LNCAP (cell line): Measurements from ENCODE around the gene TRPM8.
A peak's percentile ranks its signal among the peaks of the same experiment; 100 is the strongest.

Experiments
- CTCF ChIP-seq: fragments of 450-650 bp; IDR thresholded peaks from 2 replicates; pipeline ENCODE4 v1.5.1; 2017; ENCODE audit warnings: mild to moderate bottlenecking

The TRPM8 gene

GRCh38 chr2:233907627-233908026 is 9.5 kb upstream of the TRPM8 start:
- TF ChIP-seq CTCF, result no peak

GRCh38 chr2:233912691-233913423 is 4.3 kb upstream of the TRPM8 start:
- no peak for TF ChIP-seq CTCF

GRCh38 chr2:233915128-233915527 is 2.0 kb upstream of the TRPM8 start:
- TF ChIP-seq CTCF, result peak; percentile 44; the same call in 1 of the 2 replicates

- no peak for TF ChIP-seq CTCF
Observed at GRCh38 chr2:233919319-233919718, 2.1 kb downstream of the TRPM8 start.

GRCh38 chr2:233919938-233920337 is 2.8 kb downstream of the TRPM8 start:
- TF ChIP-seq CTCF, result no peak

GRCh38 chr2:233922471-233922870 is 5.3 kb downstream of the TRPM8 start:
- no peak for TF ChIP-seq CTCF

GRCh38 chr2:233925402-233925801 is 8.2 kb downstream of the TRPM8 start:
- no peak for TF ChIP-seq CTCF

GRCh38 chr2:233926806-233927205 is 9.6 kb downstream of the TRPM8 start:
- no peak for TF ChIP-seq CTCF
